Activated T-cell treated with anti-CD3 and anti-CD28 coated beads for 4 hours (primary cell): Measurements from ENCODE around the gene ARRDC5.
"Not testable (repeated sequence)": the region's sequence is repeated elsewhere in the genome, so short reads cannot be mapped to it uniquely, and the experiment has no call there.

Experiments used
- DNase-seq: peaks from one replicate; pipeline ENCODE4 v3.0.0-alpha.2; 2020

ARRDC5 gene

DNA sequence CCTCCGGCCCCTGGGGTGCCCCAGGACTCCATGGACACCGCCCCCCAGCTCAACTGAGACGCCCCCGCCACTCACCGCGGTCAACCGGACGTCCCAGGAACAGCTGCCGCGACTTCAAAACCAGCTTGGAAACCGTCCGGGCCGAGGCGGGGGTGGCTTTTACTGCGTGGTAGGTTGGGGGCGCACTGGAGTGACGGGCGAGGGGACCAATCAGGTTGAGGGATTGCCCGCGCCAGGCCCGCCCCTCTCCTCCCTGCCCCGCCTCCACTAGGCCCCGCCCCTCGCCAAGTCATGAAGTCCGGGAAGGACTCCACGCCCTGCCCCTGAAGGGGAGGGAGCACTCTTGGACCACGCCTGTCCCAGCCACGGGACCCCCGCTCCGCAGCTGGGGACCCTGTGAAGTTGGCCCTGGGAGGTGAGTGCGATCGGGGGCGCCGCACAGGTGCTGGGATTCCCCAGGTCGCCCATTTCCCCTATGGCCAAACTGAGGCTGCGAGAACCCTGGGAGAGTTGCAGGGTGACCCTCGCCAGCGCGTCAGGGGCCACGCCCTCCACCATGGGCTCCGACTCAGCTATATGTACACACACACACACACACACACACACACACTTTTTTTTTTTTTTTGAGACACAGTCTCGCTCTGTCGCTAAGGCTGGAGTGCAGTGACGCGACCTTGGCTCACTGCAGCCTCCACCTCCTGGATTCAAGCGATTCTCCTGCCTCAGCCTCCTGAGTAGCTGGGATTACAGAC is 35.0 kb downstream of the ARRDC5 start, which contains the start of gene PLIN3:
PLIN3 (minus strand) TSS at position 134 of the 752 bp plus-strand sequence. CDS start 6,273 bp downstream, outside the sequence.
- peak; percentile 87 for DNase-seq

- peak; percentile 49 for DNase-seq
Measured at GRCh38 chr19:4866595-4867424, 35.9 kb downstream of the ARRDC5 start.

DNA sequence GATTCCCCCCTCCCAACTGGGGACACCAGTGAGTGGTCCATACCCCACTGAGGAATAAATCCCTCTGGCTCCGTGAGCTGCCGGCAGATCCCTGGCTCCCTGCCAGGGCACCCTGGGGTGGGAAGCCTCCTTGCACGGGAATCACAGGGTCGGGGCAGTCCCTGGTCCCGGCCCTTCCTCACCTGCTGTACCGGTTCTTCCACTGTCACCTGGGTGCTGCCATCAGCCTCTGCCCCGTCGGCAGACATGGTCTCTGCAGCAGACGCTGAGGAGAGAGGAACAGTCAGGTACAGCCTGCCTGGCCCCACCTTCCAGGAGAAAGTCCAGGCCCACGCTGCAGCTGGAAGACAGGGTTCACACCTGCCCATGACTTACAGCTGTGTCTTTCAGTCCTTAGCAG is 41.5 kb downstream of the ARRDC5 start:
- no peak for DNase-seq

GRCh38 chr19:4859697-4860096 is 43.0 kb downstream of the ARRDC5 start:
- DNase-seq = no peak

DNA sequence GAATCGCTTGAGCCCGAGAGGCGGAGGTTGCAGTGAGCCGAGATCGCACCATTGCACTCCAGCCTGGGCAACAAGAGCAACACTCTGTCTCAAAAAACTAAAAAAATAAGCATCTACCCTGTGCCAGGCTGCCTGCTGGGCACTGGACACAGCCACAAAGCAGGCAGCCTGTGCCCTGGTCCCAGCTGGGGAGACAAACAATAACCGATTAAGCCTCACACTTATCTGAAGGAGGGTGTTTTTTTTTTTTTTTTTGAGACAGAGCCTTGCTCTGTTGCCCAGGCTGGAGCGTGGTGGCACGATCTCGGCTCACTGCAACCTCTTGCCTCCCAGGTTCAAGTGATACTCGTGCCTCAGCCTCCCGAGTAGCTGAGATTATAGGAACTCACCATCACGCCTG is 46.2 kb downstream of the ARRDC5 start:
- not testable (repeated sequence) for DNase-seq

GRCh38 chr19:4853506-4853905 is 49.2 kb downstream of the ARRDC5 start:
- DNase-seq = not testable (repeated sequence)

DNA sequence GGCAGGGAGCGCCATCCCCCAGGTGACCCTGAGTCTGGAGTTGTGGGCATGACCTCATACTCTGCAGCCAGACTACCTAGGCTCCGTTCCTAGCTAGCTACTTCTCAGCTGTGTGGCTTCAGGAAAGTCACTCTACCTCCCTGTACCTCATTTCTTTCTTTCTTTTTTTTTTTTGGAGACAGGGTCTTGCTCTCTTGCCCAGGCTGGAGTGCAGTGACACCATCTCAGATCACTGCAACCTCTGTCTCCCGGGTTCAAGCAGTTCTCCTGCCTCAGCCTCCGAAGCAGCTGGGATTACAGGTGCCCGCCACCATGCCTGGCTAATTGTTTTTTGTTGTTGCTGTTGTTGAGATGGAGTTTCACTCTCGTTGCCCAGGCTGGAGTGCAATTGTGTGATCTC is 50.2 kb downstream of the ARRDC5 start:
- no peak for DNase-seq

- DNase-seq = peak; percentile 76
Measured at GRCh38 chr19:4851551-4852290, 51.0 kb downstream of the ARRDC5 start.

- no peak for DNase-seq
Measured at GRCh38 chr19:4849019-4849418, 53.7 kb downstream of the ARRDC5 start.

DNA sequence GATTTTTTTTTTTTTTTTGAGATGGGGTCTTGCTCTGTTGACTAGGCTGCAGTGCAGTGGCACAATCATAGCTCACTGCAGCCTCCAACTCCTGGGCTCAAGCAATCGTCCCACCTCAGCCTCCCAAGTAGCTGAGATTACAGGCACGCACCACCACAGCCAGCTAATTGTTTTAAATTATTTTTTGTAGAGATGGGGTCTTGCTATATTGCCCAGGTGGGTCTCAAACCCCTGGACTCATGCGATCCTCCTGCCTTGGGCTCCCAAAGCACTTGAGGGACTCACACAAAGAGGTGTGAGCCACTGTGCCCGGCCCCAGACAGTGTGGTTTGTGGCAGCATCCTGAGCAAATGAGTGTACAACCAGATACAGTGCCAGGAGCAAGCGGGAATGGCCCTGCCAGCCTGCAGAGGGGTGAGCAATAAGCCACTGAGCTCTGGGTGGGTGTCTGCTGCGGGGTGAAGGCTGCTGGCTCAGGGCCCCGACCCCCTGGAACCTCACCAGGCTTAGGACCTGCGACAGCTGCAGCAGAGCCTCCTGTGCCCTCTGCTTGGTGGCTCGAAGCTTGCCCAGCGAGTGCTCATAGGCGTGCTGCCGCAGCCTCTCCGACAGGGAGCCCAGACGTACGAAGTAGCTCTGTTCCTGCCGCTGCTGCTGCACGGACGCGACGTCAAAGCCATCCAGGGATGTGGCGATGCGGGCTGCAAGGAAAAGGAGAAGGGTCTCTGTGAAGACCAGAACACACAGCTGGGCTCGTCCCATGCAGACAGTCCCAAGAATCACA is 55.3 kb downstream of the ARRDC5 start:
- no peak for DNase-seq

GRCh38 chr19:4845975-4846374 is 56.7 kb downstream of the ARRDC5 start:
- not testable (repeated sequence) for DNase-seq

DNA sequence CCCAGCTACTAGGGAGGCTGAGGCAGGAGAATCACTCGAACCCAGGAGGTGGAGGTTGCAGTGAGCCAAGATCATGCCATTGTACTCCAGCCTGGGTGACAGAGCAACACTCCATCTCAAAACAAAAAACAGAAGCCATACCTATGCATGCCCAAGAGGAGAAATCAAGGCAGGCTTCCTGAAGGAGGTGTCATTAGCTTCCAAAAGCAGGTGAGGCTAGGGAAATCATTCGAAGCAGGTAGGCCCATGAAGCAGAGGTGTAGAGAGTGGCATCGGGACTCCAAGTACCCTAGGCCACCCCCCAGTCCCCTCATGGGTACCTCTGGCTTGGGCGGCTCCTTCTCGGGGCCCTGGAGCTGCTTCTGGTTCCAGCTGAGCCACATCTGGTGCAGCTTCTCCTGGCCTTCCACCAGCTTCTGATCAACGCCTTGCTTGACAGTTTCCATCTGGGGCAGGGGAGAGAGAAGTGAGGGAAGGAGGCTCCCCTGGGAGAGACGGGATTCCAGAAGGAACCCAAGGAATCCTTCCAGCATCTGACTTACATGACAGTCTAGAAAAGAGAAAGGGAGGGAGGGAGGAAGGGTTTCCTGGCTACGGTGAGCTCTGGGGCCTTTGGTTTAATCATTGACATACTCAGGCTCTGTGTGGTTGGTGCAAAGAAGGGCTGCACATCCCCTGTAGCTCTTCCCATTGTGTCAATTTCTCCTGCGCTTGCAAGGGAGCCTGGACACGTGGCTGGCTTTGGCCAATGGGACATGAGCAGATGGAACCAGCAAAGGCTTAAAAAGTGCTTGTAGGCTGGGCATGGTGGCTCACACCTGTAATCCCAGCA is 58.1 kb downstream of the ARRDC5 start:
- no peak for DNase-seq

DNA sequence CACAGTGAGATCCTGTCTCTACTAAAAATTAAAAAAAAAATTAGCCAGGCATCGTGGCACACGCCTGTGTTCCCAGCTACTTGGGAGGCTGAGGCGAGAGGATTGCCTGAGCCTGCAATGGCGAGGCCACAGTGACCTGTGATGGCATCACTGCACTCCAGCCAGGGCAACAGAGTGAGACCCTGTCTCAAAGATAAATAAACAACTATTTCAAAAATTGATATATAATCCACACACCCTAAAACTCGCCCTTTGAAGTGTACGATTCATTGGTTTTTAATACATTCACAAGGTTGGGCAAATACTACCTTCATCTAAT is 59.1 kb downstream of the ARRDC5 start:
- DNase-seq = no peak
